H1 (cell line): Measurements from ENCODE around the gene PKM. TPM values are rescaled to one million over a fixed set of nuclear protein-coding genes. Genes with fewer than 3 reads are reported as not detected.

Experiments
- CTCF ChIA-PET: fragments of 300-600 bp; sonication (Branson Sonifier 250); formaldehyde crosslinking; loops from one replicate; lab custom pipeline; 2021; ENCODE audit not compliant: partially characterized antibody; lab: Charles Lee
- POLR2A ChIA-PET: fragments of 300-600 bp; sonication (Branson Sonifier 250); formaldehyde crosslinking; loops from one replicate; lab custom pipeline; 2021; ENCODE audit warnings: inconsistent platforms; ENCODE audit not compliant: partially characterized antibody; lab: Charles Lee
- DNase-seq, 2 experiments: peaks; one replicate each; pipeline versions ENCODE4 v3.0.0 to v3.0.0-alpha.2; 2010 to 2022; ENCODE audit warnings: low spot score in 2 of 2, low read depth in 1 of 2, mixed read lengths in 1 of 2
- FAIRE-seq: peaks from 2 replicates; lab custom pipeline; 2011; peaks lifted over from hg19 to GRCh38; lab: Jason Lieb, UNC
- H2AFZ ChIP-seq: 2 replicates; pipeline ENCODE4 v1.8.1; 2012; ENCODE audit warnings: low read length, inconsistent platforms
- H2AK5ac ChIP-seq: 2 replicates; pipeline ENCODE4 v1.6.1; 2013; ENCODE audit warnings: low read depth, low read length
- H2BK120ac ChIP-seq: replicated peaks from 2 replicates; pipeline ENCODE3; 2013; ENCODE audit warnings: low read depth, low read length, inconsistent platforms
- H2BK12ac ChIP-seq: 2 replicates; pipeline ENCODE4 v1.6.1; 2013; ENCODE audit warnings: low read depth, low read length
- H2BK15ac ChIP-seq: 2 replicates; pipeline ENCODE4 v1.6.1; 2013; ENCODE audit warnings: low read length
- H2BK20ac ChIP-seq: 2 replicates; pipeline ENCODE4 v1.6.1; 2013; ENCODE audit warnings: low read length
- H2BK5ac ChIP-seq: 2 replicates; pipeline ENCODE4 v1.6.1; 2013; ENCODE audit warnings: low read depth, low read length
- H3K14ac ChIP-seq: 2 replicates; pipeline ENCODE4 v1.6.1; 2013; ENCODE audit warnings: inconsistent platforms; ENCODE audit not compliant: insufficient read length
- H3K18ac ChIP-seq: 2 replicates; pipeline ENCODE4 v1.6.1; 2013; ENCODE audit warnings: low read length; ENCODE audit errors: extremely low read depth
- H3K23ac ChIP-seq: 2 replicates; pipeline ENCODE4 v1.6.1; 2013; ENCODE audit warnings: inconsistent platforms; ENCODE audit not compliant: insufficient read length
- H3K23me2 ChIP-seq: 2 replicates; pipeline ENCODE4 v1.6.1; 2013; ENCODE audit warnings: low read depth, low read length
- H3K27ac ChIP-seq: 2 replicates; pipeline ENCODE4 v1.6.1; 2011; ENCODE audit warnings: low read depth, low read length, inconsistent platforms
- H3K27me3 ChIP-seq, 4 experiments: replicated peaks in 1 of 4; 1 replicate in 1 of 4; 2 replicates in 3 of 4; pipeline versions ENCODE4 v1.6.1 to v1.8.1; 2011 to 2013; ENCODE audit warnings: low read length in 3 of 4, mild to moderate bottlenecking in 3 of 4, inconsistent platforms in 2 of 4, mixed read lengths in 2 of 4, moderate library complexity in 1 of 4; ENCODE audit not compliant: control insufficient read depth in 3 of 4, insufficient read depth in 3 of 4; ENCODE audit errors: extremely low read depth in 1 of 4
- H3K36me3 ChIP-seq, 4 experiments: 2 replicates each; pipeline versions ENCODE4 v1.6.1 to v1.8.1; 2011 to 2013; ENCODE audit warnings: mild to moderate bottlenecking in 4 of 4, low read length in 3 of 4, moderate library complexity in 2 of 4, control low read depth in 1 of 4, inconsistent platforms in 1 of 4; ENCODE audit not compliant: insufficient read depth in 4 of 4, control insufficient read depth in 2 of 4
- H3K4ac ChIP-seq: replicated peaks from 2 replicates; pipeline ENCODE3; 2013; ENCODE audit warnings: low read length, low read depth, mixed read lengths, inconsistent platforms; ENCODE audit not compliant: insufficient read length
- H3K4me1 ChIP-seq, 4 experiments: replicated peaks in 1 of 4; 1 replicate in 1 of 4; 2 replicates in 3 of 4; pipeline versions ENCODE4 v1.6.1 to v1.8.1; 2011 to 2013; ENCODE audit warnings: low read length in 3 of 4, inconsistent platforms in 2 of 4, mixed read lengths in 1 of 4; ENCODE audit not compliant: insufficient read depth in 4 of 4, control insufficient read depth in 3 of 4
- H3K4me2 ChIP-seq, 2 experiments: 2 replicates each; pipeline versions ENCODE4 v1.6.1 to v1.8.1; 2011 to 2013; ENCODE audit warnings: low read depth in 2 of 2, low read length in 2 of 2, control low read depth in 1 of 2, inconsistent platforms in 1 of 2, mild to moderate bottlenecking in 1 of 2; ENCODE audit not compliant: insufficient read depth in 1 of 2
- H3K4me3 ChIP-seq, 4 experiments: fragments of 200-600, 300-600 bp in 1 of 4; sonication (generic), shearing (Covaris generic), sonication (Bioruptor Twin) in 1 of 4; 2 replicates each; pipeline versions ENCODE4 v1.5.1 to v1.8.1; 2011 to 2016; ENCODE audit warnings: low read length in 4 of 4, low read depth in 3 of 4, control low read depth in 2 of 4, inconsistent platforms in 2 of 4, mild to moderate bottlenecking in 2 of 4, mixed read lengths in 1 of 4, moderate library complexity in 1 of 4; ENCODE audit not compliant: insufficient read depth in 2 of 4; ENCODE audit errors: extremely low read depth in 1 of 4
- H3K56ac ChIP-seq: replicated peaks from 2 replicates; pipeline ENCODE3; 2013; ENCODE audit warnings: low read depth, mild to moderate bottlenecking, mixed read lengths, low read length, inconsistent platforms; ENCODE audit not compliant: insufficient read length
- H3K79me1 ChIP-seq: 2 replicates; pipeline ENCODE4 v1.6.1; 2013; ENCODE audit warnings: low read depth, low read length, control low read depth
- H3K79me2 ChIP-seq, 2 experiments: 2 replicates each; pipeline versions ENCODE4 v1.6.1 to v1.8.1; 2012 to 2013; ENCODE audit warnings: low read length in 2 of 2, mild to moderate bottlenecking in 2 of 2, inconsistent platforms in 1 of 2; ENCODE audit not compliant: insufficient read depth in 2 of 2, control insufficient read depth in 1 of 2
- H3K9ac ChIP-seq, 4 experiments: replicated peaks in 1 of 4; 1 replicate in 1 of 4; 2 replicates in 3 of 4; pipeline versions ENCODE4 v1.6.1 to v1.8.1; 2011 to 2013; ENCODE audit warnings: low read depth in 3 of 4, low read length in 3 of 4, control low read depth in 2 of 4, mild to moderate bottlenecking in 2 of 4, moderate library complexity in 2 of 4, inconsistent platforms in 1 of 4; ENCODE audit errors: extremely low read depth in 1 of 4
- H3K9me3 ChIP-seq, 2 experiments: 2 replicates each; pipeline versions ENCODE4 v1.6.1 to v1.8.1; 2012 to 2013; ENCODE audit warnings: mild to moderate bottlenecking in 2 of 2, moderate library complexity in 2 of 2, control low read depth in 1 of 2, inconsistent platforms in 1 of 2, low read depth in 1 of 2, low read length in 1 of 2, mixed read lengths in 1 of 2; ENCODE audit not compliant: insufficient read depth in 2 of 2
- H4K20me1 ChIP-seq, 2 experiments: replicated peaks in 1 of 2; 2 replicates each; pipeline versions ENCODE3 to v1.8.1; 2011 to 2013; ENCODE audit warnings: inconsistent platforms in 2 of 2, low read length in 2 of 2, mild to moderate bottlenecking in 1 of 2; ENCODE audit not compliant: insufficient read depth in 2 of 2, control insufficient read depth in 1 of 2
- H4K5ac ChIP-seq: 2 replicates; pipeline ENCODE4 v1.6.1; 2013; ENCODE audit warnings: low read length, low read depth, mixed read lengths, inconsistent platforms; ENCODE audit not compliant: insufficient read length
- H4K8ac ChIP-seq: 2 replicates; pipeline ENCODE4 v1.8.0; 2013; ENCODE audit warnings: mild to moderate bottlenecking, moderate library complexity, low read length, inconsistent platforms; ENCODE audit not compliant: insufficient read depth; ENCODE audit errors: extremely low read depth
- H4K91ac ChIP-seq: replicated peaks from 2 replicates; pipeline ENCODE3; 2013; ENCODE audit warnings: low read length, mixed read lengths, inconsistent platforms; ENCODE audit not compliant: insufficient read length
- ASH2L ChIP-seq: fragments of 200-600, 300-600 bp; sonication (generic); IDR thresholded peaks from one replicate; pipeline ENCODE4 v1.7.1; 2017; ENCODE audit warnings: low read length
- BACH1 ChIP-seq: IDR thresholded peaks from 2 replicates; pipeline ENCODE4 v1.6.1; 2012; ENCODE audit warnings: low read length, improper control_type of control experiment
- CTBP2 ChIP-seq: IDR thresholded peaks from 2 replicates; pipeline ENCODE4 v1.7.0; 2011; ENCODE audit warnings: borderline replicate concordance, mild to moderate bottlenecking, moderate library complexity, mixed read lengths, low read length; ENCODE audit not compliant: insufficient read depth, insufficient read length
- EP300 ChIP-seq, 2 experiments: IDR thresholded peaks; 1 replicate in 1 of 2; 2 replicates in 1 of 2; pipeline ENCODE4 v1.6.1; 2011 to 2012; ENCODE audit warnings: low read depth in 2 of 2, low read length in 2 of 2, mild to moderate bottlenecking in 2 of 2, borderline replicate concordance in 1 of 2, inconsistent platforms in 1 of 2, moderate library complexity in 1 of 2
- GTF2F1 ChIP-seq: IDR thresholded peaks from 2 replicates; pipeline ENCODE4 v1.6.1; 2012; ENCODE audit warnings: low read depth, low read length, improper control_type of control experiment, borderline replicate concordance
- NRF1 ChIP-seq: IDR thresholded peaks from 2 replicates; pipeline ENCODE4 v1.6.1; 2011; ENCODE audit warnings: mild to moderate bottlenecking, low read depth, low read length, improper control_type of control experiment
- RAD21 ChIP-seq, 2 experiments: IDR thresholded peaks in 1 of 2; conservative IDR thresholded peaks in 1 of 2; 2 replicates each; pipeline ENCODE4 v1.6.1; 2011; ENCODE audit warnings: low read depth in 2 of 2, low read length in 2 of 2, improper control_type of control experiment in 1 of 2, inconsistent platforms in 1 of 2, mild to moderate bottlenecking in 1 of 2, moderate library complexity in 1 of 2
- SAP30 ChIP-seq: fragments of 300-600 bp; sonication (generic); IDR thresholded peaks from 2 replicates; pipeline ENCODE4 v1.7.1; 2012; ENCODE audit warnings: low read length, moderate library complexity, mild to moderate bottlenecking, inconsistent platforms; ENCODE audit not compliant: insufficient read depth, insufficient replicate concordance
- SIN3A ChIP-seq, 2 experiments: IDR thresholded peaks in 1 of 2; conservative IDR thresholded peaks in 1 of 2; 2 replicates each; pipeline ENCODE4 v1.6.1; 2011 to 2012; ENCODE audit warnings: low read length in 2 of 2, improper control_type of control experiment in 1 of 2, low read depth in 1 of 2, mild to moderate bottlenecking in 1 of 2
- SP4 ChIP-seq: IDR thresholded peaks from 2 replicates; pipeline ENCODE4 v1.6.1; 2012; ENCODE audit warnings: low read length, inconsistent platforms
- TAF1 ChIP-seq: IDR thresholded peaks from 2 replicates; pipeline ENCODE4 v1.6.1; 2011; ENCODE audit warnings: mild to moderate bottlenecking, low read depth, low read length
- YY1 ChIP-seq: IDR thresholded peaks from 2 replicates; pipeline ENCODE4 v1.6.1; 2011; ENCODE audit warnings: low read depth, mild to moderate bottlenecking, low read length
- WGBS, 2 experiments: shearing (Covaris generic) in 1 of 2; methylation state at CpG; one replicate each; pipeline versions ENCODE4 v1.1.6 to v1.1.7; 2013 to 2015; ENCODE audit warnings: low lambda C conversion rate in 2 of 2, mixed read lengths in 2 of 2, inconsistent platforms in 1 of 2, low coverage in 1 of 2, missing lambda C conversion rate in 1 of 2; ENCODE audit not compliant: insufficient replicate concordance in 2 of 2, insufficient coverage in 1 of 2, insufficient read length in 1 of 2; ENCODE audit errors: extremely low coverage in 1 of 2, missing lambda C conversion rate in 1 of 2; 5-methylcytosine and 5-hydroxymethylcytosine counted together
- polyA plus RNA-seq, 7 experiments: library from polyadenylated mRNA; depleted of rRNA in 3 of 7; stranded (reverse) in 5 of 7; unstranded in 2 of 7; fragments of >200 nt in 5 of 7; fragments of 200-250 nt in 2 of 7; gene quantifications; 1 replicate in 5 of 7; 2 replicates in 1 of 7; 4 replicates in 1 of 7; pipeline versions ENCODE4 v1.2.1 to v1.2.3, GENCODE V29; 2011 to 2013; ENCODE audit warnings: missing spikeins in 2 of 7, mixed read lengths in 2 of 7
- total RNA-seq: library from RNA; stranded (reverse); fragmentation: NEBNext Ultra II Directional; extraction: Animal tissue kit (Norgen Biotek cat#: 25700); gene quantifications from 2 replicates; pipeline ENCODE4 v1.2.1, GENCODE V29; 2021
- TF ChIP-seq, protein P1 (sequence below): IDR thresholded peaks from 2 replicates; pipeline ENCODE4 v1.6.1; 2012; ENCODE audit warnings: inconsistent platforms

The PKM gene
- total and polyA plus RNA-seq, 2 of the 8 experiments (the other 6 are each of a cell fraction or from before 2014, with no cell fraction given), result 780 to 856 TPM

DNA sequence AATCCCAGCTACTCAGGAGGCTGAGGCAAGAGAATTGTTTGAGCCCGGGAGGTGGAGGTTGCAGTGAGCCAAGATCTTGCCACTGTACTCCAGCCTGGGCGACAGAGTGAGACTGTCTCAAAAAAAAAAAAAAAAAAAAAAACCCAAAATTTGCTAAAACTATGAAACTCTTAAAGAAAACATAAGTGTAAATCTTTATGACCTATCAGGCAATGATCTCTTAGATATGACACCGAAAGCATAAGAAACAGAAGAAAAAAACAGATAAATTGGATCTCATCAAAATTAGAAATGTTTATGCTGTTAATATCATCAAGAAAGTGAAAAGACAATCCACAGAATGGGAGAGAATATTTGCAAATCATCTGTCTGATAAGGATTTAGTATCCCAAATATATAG lies 48.7 kb downstream of the PKM start:
- Histone ChIP-seq H4K91ac (no peak overlapping the region), H3K36me3 (no peaks in the 10 kb centered on the region), H3K56ac (no peak overlapping the region), H3K23ac (no peak overlapping the region), H2AK5ac (no peak overlapping the region), H2AFZ (no peak overlapping the region), H3K14ac (no peak overlapping the region), H2BK120ac (no peak overlapping the region), H3K23me2 (peaks cover 4% of the 10 kb centered on the region; the same call in 1 of the 2 replicates), H3K4me2 (no peak overlapping the region), H3K4me1 (peaks cover 0 to 7% (median 3%) of the 10 kb centered on the region in 4 experiments; a peak in 3 of 7 replicates), H3K9ac (no peak overlapping the region), H2BK15ac (no peak overlapping the region), H3K27ac (no peak overlapping the region), H3K79me2 (no peaks in the 10 kb centered on the region), H3K4ac (no peak overlapping the region), H3K18ac (no peak overlapping the region), H3K4me3 (no peak overlapping the region), H2BK12ac (no peak overlapping the region), H2BK5ac (no peak overlapping the region), H2BK20ac (no peak overlapping the region), H4K8ac (no peak overlapping the region), H3K27me3 (peaks cover 0 to 19% (median 5%) of the 10 kb centered on the region in 4 experiments; a peak in 4 of 7 replicates), H3K9me3 (no peaks in the 10 kb centered on the region), H3K79me1 (no peaks in the 10 kb centered on the region), H4K5ac (no peak overlapping the region), H4K20me1 (no peaks in the 10 kb centered on the region)
- POLR2A ChIA-PET, result interaction anchor here (1.0 kb wide), 1 partner anchor 48 kb away, joined by 3 read pairs; the partner anchor contains the start of gene PKM
- CTCF ChIA-PET, result interaction anchor here (1.2 kb wide), 1 partner anchor 12 kb away, joined by 4 read pairs; no protein-coding TSS in a partner anchor
- no peak for DNase-seq
- WGBS, 2 experiments, result 93% methylated on average over 3 of the region's 3 CpGs; no CpG with 5 or more reads in 1 of the 2 experiments
- no peak for FAIRE-seq
- TF ChIP-seq NRF1, result no peak
- no peak for TF ChIP-seq TAF1
- no peak for TF ChIP-seq CTBP2
- no peak for TF ChIP-seq YY1
- TF ChIP-seq EP300 (IDR thresholded peaks at IDR 0.05; ENCODE audit: borderline replicate concordance in 1 of 2, low read depth in 2 of 2, low read length in 2 of 2), result no peak
- TF ChIP-seq RAD21 (IDR thresholded peaks at IDR 0.05 in 1 of 2, conservative IDR thresholded peaks at IDR 0.05 in 1 of 2; ENCODE audit: low read depth in 2 of 2, low read length in 2 of 2), result no peak
- TF ChIP-seq SAP30, result no peak
- no peak for TF ChIP-seq BACH1
- TF ChIP-seq, protein P1, sequence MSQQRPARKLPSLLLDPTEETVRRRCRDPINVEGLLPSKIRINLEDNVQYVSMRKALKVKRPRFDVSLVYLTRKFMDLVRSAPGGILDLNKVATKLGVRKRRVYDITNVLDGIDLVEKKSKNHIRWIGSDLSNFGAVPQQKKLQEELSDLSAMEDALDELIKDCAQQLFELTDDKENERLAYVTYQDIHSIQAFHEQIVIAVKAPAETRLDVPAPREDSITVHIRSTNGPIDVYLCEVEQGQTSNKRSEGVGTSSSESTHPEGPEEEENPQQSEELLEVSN, result no peak
- TF ChIP-seq GTF2F1, result no peak
- TF ChIP-seq ASH2L, result no peak
- no peak for TF ChIP-seq SP4
- no peak for TF ChIP-seq SIN3A (conservative IDR thresholded peaks at IDR 0.05 in 1 of 2, IDR thresholded peaks at IDR 0.05 in 1 of 2; ENCODE audit: low read depth in 1 of 2, low read length in 2 of 2)
